ENCODE results near the gene ASIC4. TPM values are rescaled to one million over a fixed set of nuclear protein-coding genes. Genes with fewer than 3 reads are reported as not detected.
A peak's percentile ranks its signal among the peaks of the same experiment; 100 is the strongest.

The ASIC4 gene
- total and polyA plus RNA-seq, 2 of the 13 experiments (the other 11 are each of a cell fraction or from before 2014, with no cell fraction given): 0.03 TPM; not detected in 1

DNA sequence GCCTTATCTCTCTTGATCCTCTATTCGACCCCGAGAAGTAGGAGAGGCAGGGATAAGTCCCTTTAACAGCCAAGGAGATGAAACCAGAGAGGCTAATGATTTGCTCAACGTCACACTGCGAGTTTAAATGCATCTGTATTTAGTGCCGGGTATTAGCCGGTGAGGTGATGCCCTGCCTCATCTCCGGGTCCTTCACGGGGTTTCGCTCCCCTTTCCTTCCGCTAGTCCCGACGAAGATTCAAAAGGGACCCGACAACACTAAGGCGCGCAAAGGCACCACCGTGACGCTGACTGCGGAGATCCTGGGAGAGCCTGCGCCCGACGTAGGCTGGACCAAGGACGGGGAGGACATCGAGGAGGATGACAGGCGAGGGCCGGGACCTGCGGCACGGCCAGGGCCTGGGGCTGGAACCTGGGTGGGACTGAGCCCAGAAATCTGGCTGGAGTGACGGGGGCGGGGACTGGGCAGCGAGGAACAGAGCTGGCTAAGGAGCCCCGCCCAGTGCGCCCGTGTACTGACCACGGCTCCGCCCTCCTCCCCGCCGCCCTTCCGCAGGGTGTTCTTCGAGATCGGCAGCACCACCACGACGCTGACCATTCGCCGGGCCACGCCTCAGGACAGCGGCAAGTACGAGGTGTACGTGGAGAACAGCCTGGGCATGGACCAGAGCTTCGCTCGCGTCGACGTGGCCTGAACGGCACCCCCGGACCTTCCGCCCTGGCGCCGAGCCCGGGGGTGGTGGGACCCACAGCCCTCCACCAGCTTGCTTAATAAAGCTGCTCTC, 16.6 kb upstream of the ASIC4 start (continued):
- TF ChIP-seq, protein P1, sequence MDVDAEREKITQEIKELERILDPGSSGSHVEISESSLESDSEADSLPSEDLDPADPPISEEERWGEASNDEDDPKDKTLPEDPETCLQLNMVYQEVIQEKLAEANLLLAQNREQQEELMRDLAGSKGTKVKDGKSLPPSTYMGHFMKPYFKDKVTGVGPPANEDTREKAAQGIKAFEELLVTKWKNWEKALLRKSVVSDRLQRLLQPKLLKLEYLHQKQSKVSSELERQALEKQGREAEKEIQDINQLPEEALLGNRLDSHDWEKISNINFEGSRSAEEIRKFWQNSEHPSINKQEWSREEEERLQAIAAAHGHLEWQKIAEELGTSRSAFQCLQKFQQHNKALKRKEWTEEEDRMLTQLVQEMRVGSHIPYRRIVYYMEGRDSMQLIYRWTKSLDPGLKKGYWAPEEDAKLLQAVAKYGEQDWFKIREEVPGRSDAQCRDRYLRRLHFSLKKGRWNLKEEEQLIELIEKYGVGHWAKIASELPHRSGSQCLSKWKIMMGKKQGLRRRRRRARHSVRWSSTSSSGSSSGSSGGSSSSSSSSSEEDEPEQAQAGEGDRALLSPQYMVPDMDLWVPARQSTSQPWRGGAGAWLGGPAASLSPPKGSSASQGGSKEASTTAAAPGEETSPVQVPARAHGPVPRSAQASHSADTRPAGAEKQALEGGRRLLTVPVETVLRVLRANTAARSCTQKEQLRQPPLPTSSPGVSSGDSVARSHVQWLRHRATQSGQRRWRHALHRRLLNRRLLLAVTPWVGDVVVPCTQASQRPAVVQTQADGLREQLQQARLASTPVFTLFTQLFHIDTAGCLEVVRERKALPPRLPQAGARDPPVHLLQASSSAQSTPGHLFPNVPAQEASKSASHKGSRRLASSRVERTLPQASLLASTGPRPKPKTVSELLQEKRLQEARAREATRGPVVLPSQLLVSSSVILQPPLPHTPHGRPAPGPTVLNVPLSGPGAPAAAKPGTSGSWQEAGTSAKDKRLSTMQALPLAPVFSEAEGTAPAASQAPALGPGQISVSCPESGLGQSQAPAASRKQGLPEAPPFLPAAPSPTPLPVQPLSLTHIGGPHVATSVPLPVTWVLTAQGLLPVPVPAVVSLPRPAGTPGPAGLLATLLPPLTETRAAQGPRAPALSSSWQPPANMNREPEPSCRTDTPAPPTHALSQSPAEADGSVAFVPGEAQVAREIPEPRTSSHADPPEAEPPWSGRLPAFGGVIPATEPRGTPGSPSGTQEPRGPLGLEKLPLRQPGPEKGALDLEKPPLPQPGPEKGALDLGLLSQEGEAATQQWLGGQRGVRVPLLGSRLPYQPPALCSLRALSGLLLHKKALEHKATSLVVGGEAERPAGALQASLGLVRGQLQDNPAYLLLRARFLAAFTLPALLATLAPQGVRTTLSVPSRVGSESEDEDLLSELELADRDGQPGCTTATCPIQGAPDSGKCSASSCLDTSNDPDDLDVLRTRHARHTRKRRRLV (CRISPR knock-in tag; IDR thresholded peaks at IDR 0.05): no peak
- TF ChIP-seq HNF4G (IDR thresholded peaks at IDR 0.05; ENCODE audit: borderline replicate concordance, low read depth, low read length) (no peak), HNF4G (CRISPR knock-in tag; IDR thresholded peaks at IDR 0.05; ENCODE audit: borderline replicate concordance, low read depth) (0 out of 2 replicates have a peak, but pooled peaks have one; percentile 74), KLF13 (CRISPR knock-in tag; IDR thresholded peaks at IDR 0.05) (no peak)

All from HepG2 (cell line).